OCI-LY1 (cell line): ENCODE data around the gene SLC2A10.

Source experiments
- CTCF ChIP-seq: fragments of 200-600 bp; sonication (generic), shearing (Covaris generic); IDR thresholded peaks from 2 replicates; pipeline ENCODE4 v1.5.1; 2017; ENCODE audit warnings: mild to moderate bottlenecking, antibody characterized with exemption, low read length, moderate library complexity, mixed read lengths
- EZH2 ChIP-seq: fragments of 200-600 bp; sonication (generic), shearing (Covaris generic); IDR thresholded peaks from 2 replicates; pipeline ENCODE4 v1.8.0; 2017; ENCODE audit warnings: borderline replicate concordance, mixed run types, mild to moderate bottlenecking, antibody characterized with exemption, low read length, moderate library complexity, mixed read lengths

GRCh38 chr20:46770330-46771194 lies 61.1 kb downstream of the SLC2A10 start:
- no peak for TF ChIP-seq CTCF
- TF ChIP-seq EZH2, result no peak
